ENCODE measurements around the gene TTC39A.

Gene TTC39A

GRCh38 chr1:51313961-51314777 is 16.2 kb downstream of the TTC39A start:
- no peak for DNase-seq

GRCh38 chr1:51313268-51313852 is 17.0 kb downstream of the TTC39A start:
- no peak for DNase-seq

GRCh38 chr1:51312718-51313117 is 17.6 kb downstream of the TTC39A start:
- no peak for DNase-seq

GRCh38 chr1:51311826-51312225 is 18.5 kb downstream of the TTC39A start:
- DNase-seq: no peak

GRCh38 chr1:51310871-51311613 is 19.3 kb downstream of the TTC39A start:
- no peak for DNase-seq

- DNase-seq: no peak
Measured at GRCh38 chr1:51309291-51309690, 21.1 kb downstream of the TTC39A start.

- DNase-seq: no peak
Measured at GRCh38 chr1:51308636-51309035, 21.7 kb downstream of the TTC39A start.

- DNase-seq: no peak
Measured at GRCh38 chr1:51306950-51307349, 23.4 kb downstream of the TTC39A start.

- no peak for DNase-seq
Measured at GRCh38 chr1:51305371-51305823, 25.0 kb downstream of the TTC39A start.

- no peak for DNase-seq
Measured at GRCh38 chr1:51304360-51304759, 26.0 kb downstream of the TTC39A start.

GRCh38 chr1:51303751-51304251 is 26.6 kb downstream of the TTC39A start:
- peak; percentile 32 for DNase-seq

- DNase-seq: no peak
Measured at GRCh38 chr1:51303315-51303714, 27.0 kb downstream of the TTC39A start.

GRCh38 chr1:51302746-51303145 is 27.6 kb downstream of the TTC39A start:
- DNase-seq: no peak

GRCh38 chr1:51302270-51302669 is 28.1 kb downstream of the TTC39A start:
- no peak for DNase-seq

- DNase-seq: no peak
Measured at GRCh38 chr1:51301844-51302162, 28.6 kb downstream of the TTC39A start.

GRCh38 chr1:51301152-51301843 is 29.1 kb downstream of the TTC39A start:
- DNase-seq: peak; percentile 29

GRCh38 chr1:51299981-51300670 is 30.2 kb downstream of the TTC39A start:
- DNase-seq: no peak

GRCh38 chr1:51299185-51299885 is 31.0 kb downstream of the TTC39A start:
- no peak for DNase-seq

GRCh38 chr1:51298322-51298705 is 32.0 kb downstream of the TTC39A start:
- no peak for DNase-seq

- no peak for DNase-seq
Measured at GRCh38 chr1:51297401-51298321, 32.7 kb downstream of the TTC39A start.

Measured in GDM1 (cell line).